GM19025 (cell line): ENCODE results near the gene USP43.
"Not testable (repeated sequence)": the region's sequence is repeated elsewhere in the genome, so short reads cannot be mapped to it uniquely, and the experiment has no call there.

Experiments used
- ATAC-seq: cut with Tn5 transposase; IDR thresholded peaks from one replicate; pipeline ENCODE4 v1.9.1; 2021; ENCODE audit warnings: mild to moderate bottlenecking, low read depth, moderate library complexity; ENCODE audit not compliant: unreplicated experiment

Gene USP43

GRCh38 chr17:9644910-9645751 lies at the start of gene USP43:
TSS of gene USP43 (plus strand) at chr17:9645517. CDS start at chr17:9645633, 116 bp downstream.
- no peak for ATAC-seq

- ATAC-seq: not testable (repeated sequence)
These were observed 47.7 kb upstream of the USP43 start for GRCh38 chr17:9597638-9598037.

GRCh38 chr17:9598661-9599060 lies 46.7 kb upstream of the USP43 start:
- no peak for ATAC-seq

- not testable (repeated sequence) for ATAC-seq
These were observed 40.7 kb upstream of the USP43 start for GRCh38 chr17:9604583-9604982.

- no peak for ATAC-seq
These were observed 38.9 kb upstream of the USP43 start for GRCh38 chr17:9606453-9606852.

- not testable (repeated sequence) for ATAC-seq
These were observed 38.3 kb upstream of the USP43 start for GRCh38 chr17:9607058-9607457.

GRCh38 chr17:9611557-9611956 lies 33.8 kb upstream of the USP43 start:
- ATAC-seq: no peak

- ATAC-seq: no peak
These were observed 33.3 kb upstream of the USP43 start for GRCh38 chr17:9612006-9612405.

- ATAC-seq: no peak
These were observed 29.8 kb upstream of the USP43 start for GRCh38 chr17:9615486-9615885.

- ATAC-seq: no peak
These were observed 22.4 kb upstream of the USP43 start for GRCh38 chr17:9622961-9623360.

- ATAC-seq: no peak
These were observed 16.8 kb upstream of the USP43 start for GRCh38 chr17:9628509-9628908.

GRCh38 chr17:9632741-9633140 lies 12.6 kb upstream of the USP43 start:
- ATAC-seq: no peak

- no peak for ATAC-seq
These were observed 10.0 kb upstream of the USP43 start for GRCh38 chr17:9635340-9635739.

GRCh38 chr17:9636501-9636900 lies 8.8 kb upstream of the USP43 start:
- no peak for ATAC-seq

- ATAC-seq: not testable (repeated sequence)
These were observed 4.9 kb upstream of the USP43 start for GRCh38 chr17:9640388-9640787.

- ATAC-seq: no peak
These were observed 1.7 kb upstream of the USP43 start for GRCh38 chr17:9643611-9644010.

- ATAC-seq: no peak
These were observed 681 bp downstream of the USP43 start for GRCh38 chr17:9645851-9646545.

- no peak for ATAC-seq
These were observed 1.2 kb downstream of the USP43 start for GRCh38 chr17:9646546-9646885.

- ATAC-seq: no peak
These were observed 1.7 kb downstream of the USP43 start for GRCh38 chr17:9647014-9647413.

- no peak for ATAC-seq
These were observed 3.3 kb downstream of the USP43 start for GRCh38 chr17:9648521-9649110.

- ATAC-seq: no peak
These were observed 13.4 kb downstream of the USP43 start for GRCh38 chr17:9658593-9659211.
